ENCODE measurements around the gene PLXNA4.

The PLXNA4 gene

GRCh38 chr7:132518102-132518838 lies 58.0 kb downstream of the PLXNA4 start:
- Histone ChIP-seq H2BK5ac (ENCODE audit: low read depth, low read length, poor library complexity) (no peak overlapping the region), H4K8ac (ENCODE audit: low read depth, low read length) (no peak overlapping the region), H3K27me3 (ENCODE audit: insufficient read depth, low read length) (no peaks in the 10 kb centered on the region), H3K36me3 (ENCODE audit: control insufficient read depth in 1 of 2, insufficient read depth in 2 of 2, low read length in 2 of 2) (no peaks in the 10 kb centered on the region), H2BK12ac (ENCODE audit: low read length) (no peak overlapping the region), H4K12ac (ENCODE audit: low read depth, low read length) (no peak overlapping the region), H3K9ac (ENCODE audit: low read length) (no peak overlapping the region), H3K4me1 (ENCODE audit: control insufficient read depth in 1 of 2, insufficient read depth in 2 of 2, low read length in 2 of 2) (no peaks in the 10 kb centered on the region), H3K23ac (ENCODE audit: low read length) (no peak overlapping the region), H2AFZ (ENCODE audit: insufficient read depth, low read length, poor library complexity) (no peak overlapping the region), H4K91ac (ENCODE audit: low read depth, low read length) (no peak overlapping the region), H3K79me1 (ENCODE audit: low read length) (no peaks in the 10 kb centered on the region), H2AK5ac (ENCODE audit: low read length) (no peak overlapping the region), H2BK120ac (ENCODE audit: insufficient read depth, low read length, poor library complexity) (no peak overlapping the region), H3K4me2 (ENCODE audit: low read length) (no peak overlapping the region), H3K14ac (ENCODE audit: low read length) (no peak overlapping the region), H3K18ac (ENCODE audit: low read length) (no peak overlapping the region), H3K4ac (ENCODE audit: low read depth, low read length) (no peak overlapping the region), H3K79me2 (ENCODE audit: control insufficient read depth, insufficient read depth, low read length, poor library complexity) (no peaks in the 10 kb centered on the region), H3K4me3 (ENCODE audit: low read depth, low read length) (no peak overlapping the region), H3K9me3 (ENCODE audit: insufficient read depth, low read depth, low read length) (no peaks in the 10 kb centered on the region), H3K27ac (ENCODE audit: low read depth, low read length) (no peak overlapping the region)
- peak; percentile 6 to 51 for DNase-seq
- no CpG with 5 or more reads among the region's 11 CpGs for WGBS (ENCODE audit: extremely low coverage, insufficient coverage, insufficient read length)

- Histone ChIP-seq H4K8ac (ENCODE audit: low read depth, low read length) (no peak overlapping the region), H4K12ac (ENCODE audit: low read depth, low read length) (no peak overlapping the region), H2BK120ac (ENCODE audit: insufficient read depth, low read length, poor library complexity) (no peak overlapping the region), H3K14ac (ENCODE audit: low read length) (no peak overlapping the region), H3K27me3 (ENCODE audit: insufficient read depth, low read length) (no peaks in the 10 kb centered on the region), H2AFZ (ENCODE audit: insufficient read depth, low read length, poor library complexity) (no peak overlapping the region), H3K4me3 (ENCODE audit: low read depth, low read length) (no peak overlapping the region), H2BK12ac (ENCODE audit: low read length) (no peak overlapping the region), H3K23ac (ENCODE audit: low read length) (no peak overlapping the region), H4K91ac (ENCODE audit: low read depth, low read length) (no peak overlapping the region), H3K27ac (ENCODE audit: low read depth, low read length) (no peak overlapping the region), H3K18ac (ENCODE audit: low read length) (no peak overlapping the region), H3K9me3 (ENCODE audit: insufficient read depth, low read depth, low read length) (no peaks in the 10 kb centered on the region), H3K4ac (ENCODE audit: low read depth, low read length) (no peak overlapping the region), H2AK5ac (ENCODE audit: low read length) (no peak overlapping the region), H3K4me2 (ENCODE audit: low read length) (no peak overlapping the region), H3K36me3 (ENCODE audit: control insufficient read depth in 1 of 2, insufficient read depth in 2 of 2, low read length in 2 of 2) (no peaks in the 10 kb centered on the region), H3K4me1 (ENCODE audit: control insufficient read depth in 1 of 2, insufficient read depth in 2 of 2, low read length in 2 of 2) (no peaks in the 10 kb centered on the region), H3K79me1 (ENCODE audit: low read length) (no peaks in the 10 kb centered on the region), H3K79me2 (ENCODE audit: control insufficient read depth, insufficient read depth, low read length, poor library complexity) (no peaks in the 10 kb centered on the region), H3K9ac (ENCODE audit: low read length) (no peak overlapping the region), H2BK5ac (ENCODE audit: low read depth, low read length, poor library complexity) (no peak overlapping the region)
- WGBS (ENCODE audit: extremely low coverage, insufficient coverage, insufficient read length) = no CpG with 5 or more reads among the region's 5 CpGs
- DNase-seq = peak in 1 of 2 donors; percentile 20
Observed at GRCh38 chr7:132516042-132516840, 60.0 kb downstream of the PLXNA4 start.

GRCh38 chr7:132515181-132515580 lies 61.1 kb downstream of the PLXNA4 start:
- Histone ChIP-seq H3K79me2 (ENCODE audit: control insufficient read depth, insufficient read depth, low read length, poor library complexity) (no peaks in the 10 kb centered on the region), H3K79me1 (ENCODE audit: low read length) (no peaks in the 10 kb centered on the region), H3K4me1 (ENCODE audit: control insufficient read depth in 1 of 2, insufficient read depth in 2 of 2, low read length in 2 of 2) (no peaks in the 10 kb centered on the region), H3K36me3 (ENCODE audit: control insufficient read depth in 1 of 2, insufficient read depth in 2 of 2, low read length in 2 of 2) (no peaks in the 10 kb centered on the region), H3K14ac (ENCODE audit: low read length) (no peak overlapping the region), H3K9me3 (ENCODE audit: insufficient read depth, low read depth, low read length) (no peaks in the 10 kb centered on the region), H2BK120ac (ENCODE audit: insufficient read depth, low read length, poor library complexity) (no peak overlapping the region), H3K23ac (ENCODE audit: low read length) (no peak overlapping the region), H4K8ac (ENCODE audit: low read depth, low read length) (no peak overlapping the region), H2BK5ac (ENCODE audit: low read depth, low read length, poor library complexity) (no peak overlapping the region), H3K27me3 (ENCODE audit: insufficient read depth, low read length) (no peaks in the 10 kb centered on the region), H2AFZ (ENCODE audit: insufficient read depth, low read length, poor library complexity) (no peak overlapping the region), H3K18ac (ENCODE audit: low read length) (no peak overlapping the region), H3K4ac (ENCODE audit: low read depth, low read length) (no peak overlapping the region), H4K91ac (ENCODE audit: low read depth, low read length) (no peak overlapping the region), H2AK5ac (ENCODE audit: low read length) (no peak overlapping the region), H3K27ac (ENCODE audit: low read depth, low read length) (no peak overlapping the region), H3K4me3 (ENCODE audit: low read depth, low read length) (no peak overlapping the region), H4K12ac (ENCODE audit: low read depth, low read length) (no peak overlapping the region), H3K4me2 (ENCODE audit: low read length) (no peak overlapping the region), H2BK12ac (ENCODE audit: low read length) (no peak overlapping the region), H3K9ac (ENCODE audit: low read length) (no peak overlapping the region)
- no peak for DNase-seq
- no CpG with 5 or more reads among the region's 5 CpGs for WGBS (ENCODE audit: extremely low coverage, insufficient coverage, insufficient read length)

DNA sequence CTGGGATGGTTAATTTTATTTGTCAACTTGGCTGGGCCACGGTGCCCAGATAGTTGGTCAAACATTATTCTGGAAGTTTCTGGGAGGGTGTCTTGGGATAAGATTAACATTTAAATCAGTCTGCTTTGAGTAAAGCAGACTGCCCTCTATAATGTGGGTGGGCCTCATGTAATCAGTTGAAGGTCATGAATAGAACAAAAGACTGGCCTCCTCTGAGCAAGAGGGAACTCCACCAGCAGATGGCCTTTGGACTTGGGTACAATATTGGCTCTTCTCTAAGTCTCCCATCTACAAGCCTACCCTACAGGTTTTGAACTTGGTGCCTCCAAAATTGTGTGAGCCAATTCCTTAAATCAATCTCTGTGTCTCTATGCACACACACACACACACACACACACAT lies 61.8 kb downstream of the PLXNA4 start:
- Histone ChIP-seq H3K79me1 (ENCODE audit: low read length) (no peaks in the 10 kb centered on the region), H4K8ac (ENCODE audit: low read depth, low read length) (no peak overlapping the region), H3K18ac (ENCODE audit: low read length) (no peak overlapping the region), H3K4ac (ENCODE audit: low read depth, low read length) (no peak overlapping the region), H4K91ac (ENCODE audit: low read depth, low read length) (no peak overlapping the region), H2AFZ (ENCODE audit: insufficient read depth, low read length, poor library complexity) (no peak overlapping the region), H2BK120ac (ENCODE audit: insufficient read depth, low read length, poor library complexity) (no peak overlapping the region), H3K27ac (ENCODE audit: low read depth, low read length) (no peak overlapping the region), H3K14ac (ENCODE audit: low read length) (no peak overlapping the region), H3K9ac (ENCODE audit: low read length) (no peak overlapping the region), H3K4me1 (ENCODE audit: control insufficient read depth in 1 of 2, insufficient read depth in 2 of 2, low read length in 2 of 2) (no peaks in the 10 kb centered on the region), H3K4me3 (ENCODE audit: low read depth, low read length) (no peak overlapping the region), H3K27me3 (ENCODE audit: insufficient read depth, low read length) (no peaks in the 10 kb centered on the region), H3K4me2 (ENCODE audit: low read length) (no peak overlapping the region), H3K23ac (ENCODE audit: low read length) (no peak overlapping the region), H4K12ac (ENCODE audit: low read depth, low read length) (no peak overlapping the region), H2BK5ac (ENCODE audit: low read depth, low read length, poor library complexity) (no peak overlapping the region), H2BK12ac (ENCODE audit: low read length) (no peak overlapping the region), H3K36me3 (ENCODE audit: control insufficient read depth in 1 of 2, insufficient read depth in 2 of 2, low read length in 2 of 2) (no peaks in the 10 kb centered on the region), H2AK5ac (ENCODE audit: low read length) (no peak overlapping the region), H3K79me2 (ENCODE audit: control insufficient read depth, insufficient read depth, low read length, poor library complexity) (no peaks in the 10 kb centered on the region), H3K9me3 (ENCODE audit: insufficient read depth, low read depth, low read length) (no peaks in the 10 kb centered on the region)
- no CpG with 5 or more reads among the region's 1 CpG for WGBS (ENCODE audit: extremely low coverage, insufficient coverage, insufficient read length)
- no peak for DNase-seq

Measured in trophoblast cell (in vitro differentiated cells and primary cell).